H1 (cell line): ENCODE measurements around the gene PLPP2. TPM values are rescaled to one million over a fixed set of nuclear protein-coding genes. Genes with fewer than 3 reads are reported as not detected.

Experiments used
- CTCF ChIA-PET: fragments of 300-600 bp; sonication (Branson Sonifier 250); formaldehyde crosslinking; loops from one replicate; lab custom pipeline; 2021; ENCODE audit not compliant: partially characterized antibody; lab: Charles Lee
- POLR2A ChIA-PET: fragments of 300-600 bp; sonication (Branson Sonifier 250); formaldehyde crosslinking; loops from one replicate; lab custom pipeline; 2021; ENCODE audit warnings: inconsistent platforms; ENCODE audit not compliant: partially characterized antibody; lab: Charles Lee
- DNase-seq, 2 experiments: peaks; one replicate each; pipeline versions ENCODE4 v3.0.0 to v3.0.0-alpha.2; 2010 to 2022; ENCODE audit warnings: low spot score in 2 of 2, low read depth in 1 of 2, mixed read lengths in 1 of 2
- FAIRE-seq: peaks from 2 replicates; lab custom pipeline; 2011; peaks lifted over from hg19 to GRCh38; lab: Jason Lieb, UNC
- H2AFZ ChIP-seq: 2 replicates; pipeline ENCODE4 v1.8.1; 2012; ENCODE audit warnings: low read length, inconsistent platforms
- H2AK5ac ChIP-seq: 2 replicates; pipeline ENCODE4 v1.6.1; 2013; ENCODE audit warnings: low read depth, low read length
- H2BK120ac ChIP-seq: replicated peaks from 2 replicates; pipeline ENCODE3; 2013; ENCODE audit warnings: low read depth, low read length, inconsistent platforms
- H2BK12ac ChIP-seq: 2 replicates; pipeline ENCODE4 v1.6.1; 2013; ENCODE audit warnings: low read depth, low read length
- H2BK15ac ChIP-seq: 2 replicates; pipeline ENCODE4 v1.6.1; 2013; ENCODE audit warnings: low read length
- H2BK20ac ChIP-seq: 2 replicates; pipeline ENCODE4 v1.6.1; 2013; ENCODE audit warnings: low read length
- H2BK5ac ChIP-seq: 2 replicates; pipeline ENCODE4 v1.6.1; 2013; ENCODE audit warnings: low read depth, low read length
- H3K14ac ChIP-seq: 2 replicates; pipeline ENCODE4 v1.6.1; 2013; ENCODE audit warnings: inconsistent platforms; ENCODE audit not compliant: insufficient read length
- H3K18ac ChIP-seq: 2 replicates; pipeline ENCODE4 v1.6.1; 2013; ENCODE audit warnings: low read length; ENCODE audit errors: extremely low read depth
- H3K23ac ChIP-seq: 2 replicates; pipeline ENCODE4 v1.6.1; 2013; ENCODE audit warnings: inconsistent platforms; ENCODE audit not compliant: insufficient read length
- H3K23me2 ChIP-seq: 2 replicates; pipeline ENCODE4 v1.6.1; 2013; ENCODE audit warnings: low read depth, low read length
- H3K27ac ChIP-seq: 2 replicates; pipeline ENCODE4 v1.6.1; 2011; ENCODE audit warnings: low read depth, low read length, inconsistent platforms
- H3K27me3 ChIP-seq, 4 experiments: replicated peaks in 1 of 4; 1 replicate in 1 of 4; 2 replicates in 3 of 4; pipeline versions ENCODE4 v1.6.1 to v1.8.1; 2011 to 2013; ENCODE audit warnings: low read length in 3 of 4, mild to moderate bottlenecking in 3 of 4, inconsistent platforms in 2 of 4, mixed read lengths in 2 of 4, moderate library complexity in 1 of 4; ENCODE audit not compliant: control insufficient read depth in 3 of 4, insufficient read depth in 3 of 4; ENCODE audit errors: extremely low read depth in 1 of 4
- H3K36me3 ChIP-seq, 4 experiments: 2 replicates each; pipeline versions ENCODE4 v1.6.1 to v1.8.1; 2011 to 2013; ENCODE audit warnings: mild to moderate bottlenecking in 4 of 4, low read length in 3 of 4, moderate library complexity in 2 of 4, control low read depth in 1 of 4, inconsistent platforms in 1 of 4; ENCODE audit not compliant: insufficient read depth in 4 of 4, control insufficient read depth in 2 of 4
- H3K4ac ChIP-seq: replicated peaks from 2 replicates; pipeline ENCODE3; 2013; ENCODE audit warnings: low read length, low read depth, mixed read lengths, inconsistent platforms; ENCODE audit not compliant: insufficient read length
- H3K4me1 ChIP-seq, 4 experiments: replicated peaks in 1 of 4; 1 replicate in 1 of 4; 2 replicates in 3 of 4; pipeline versions ENCODE4 v1.6.1 to v1.8.1; 2011 to 2013; ENCODE audit warnings: low read length in 3 of 4, inconsistent platforms in 2 of 4, mixed read lengths in 1 of 4; ENCODE audit not compliant: insufficient read depth in 4 of 4, control insufficient read depth in 3 of 4
- H3K4me2 ChIP-seq, 2 experiments: 2 replicates each; pipeline versions ENCODE4 v1.6.1 to v1.8.1; 2011 to 2013; ENCODE audit warnings: low read depth in 2 of 2, low read length in 2 of 2, control low read depth in 1 of 2, inconsistent platforms in 1 of 2, mild to moderate bottlenecking in 1 of 2; ENCODE audit not compliant: insufficient read depth in 1 of 2
- H3K4me3 ChIP-seq, 4 experiments: fragments of 200-600, 300-600 bp in 1 of 4; sonication (generic), shearing (Covaris generic), sonication (Bioruptor Twin) in 1 of 4; 2 replicates each; pipeline versions ENCODE4 v1.5.1 to v1.8.1; 2011 to 2016; ENCODE audit warnings: low read length in 4 of 4, low read depth in 3 of 4, control low read depth in 2 of 4, inconsistent platforms in 2 of 4, mild to moderate bottlenecking in 2 of 4, mixed read lengths in 1 of 4, moderate library complexity in 1 of 4; ENCODE audit not compliant: insufficient read depth in 2 of 4; ENCODE audit errors: extremely low read depth in 1 of 4
- H3K56ac ChIP-seq: replicated peaks from 2 replicates; pipeline ENCODE3; 2013; ENCODE audit warnings: low read depth, mild to moderate bottlenecking, mixed read lengths, low read length, inconsistent platforms; ENCODE audit not compliant: insufficient read length
- H3K79me1 ChIP-seq: 2 replicates; pipeline ENCODE4 v1.6.1; 2013; ENCODE audit warnings: low read depth, low read length, control low read depth
- H3K79me2 ChIP-seq, 2 experiments: 2 replicates each; pipeline versions ENCODE4 v1.6.1 to v1.8.1; 2012 to 2013; ENCODE audit warnings: low read length in 2 of 2, mild to moderate bottlenecking in 2 of 2, inconsistent platforms in 1 of 2; ENCODE audit not compliant: insufficient read depth in 2 of 2, control insufficient read depth in 1 of 2
- H3K9ac ChIP-seq, 4 experiments: replicated peaks in 1 of 4; 1 replicate in 1 of 4; 2 replicates in 3 of 4; pipeline versions ENCODE4 v1.6.1 to v1.8.1; 2011 to 2013; ENCODE audit warnings: low read depth in 3 of 4, low read length in 3 of 4, control low read depth in 2 of 4, mild to moderate bottlenecking in 2 of 4, moderate library complexity in 2 of 4, inconsistent platforms in 1 of 4; ENCODE audit errors: extremely low read depth in 1 of 4
- H3K9me3 ChIP-seq, 2 experiments: 2 replicates each; pipeline versions ENCODE4 v1.6.1 to v1.8.1; 2012 to 2013; ENCODE audit warnings: mild to moderate bottlenecking in 2 of 2, moderate library complexity in 2 of 2, control low read depth in 1 of 2, inconsistent platforms in 1 of 2, low read depth in 1 of 2, low read length in 1 of 2, mixed read lengths in 1 of 2; ENCODE audit not compliant: insufficient read depth in 2 of 2
- H4K20me1 ChIP-seq, 2 experiments: replicated peaks in 1 of 2; 2 replicates each; pipeline versions ENCODE3 to v1.8.1; 2011 to 2013; ENCODE audit warnings: inconsistent platforms in 2 of 2, low read length in 2 of 2, mild to moderate bottlenecking in 1 of 2; ENCODE audit not compliant: insufficient read depth in 2 of 2, control insufficient read depth in 1 of 2
- H4K5ac ChIP-seq: 2 replicates; pipeline ENCODE4 v1.6.1; 2013; ENCODE audit warnings: low read length, low read depth, mixed read lengths, inconsistent platforms; ENCODE audit not compliant: insufficient read length
- H4K8ac ChIP-seq: 2 replicates; pipeline ENCODE4 v1.8.0; 2013; ENCODE audit warnings: mild to moderate bottlenecking, moderate library complexity, low read length, inconsistent platforms; ENCODE audit not compliant: insufficient read depth; ENCODE audit errors: extremely low read depth
- H4K91ac ChIP-seq: replicated peaks from 2 replicates; pipeline ENCODE3; 2013; ENCODE audit warnings: low read length, mixed read lengths, inconsistent platforms; ENCODE audit not compliant: insufficient read length
- CBX5 ChIP-seq: fragments of 300-800, 300-1000 bp; sonication (generic); IDR thresholded peaks from 2 replicates; pipeline ENCODE4 v1.7.1; 2016; ENCODE audit warnings: antibody characterized with exemption, low read length, low read depth
- CHD2 ChIP-seq: IDR thresholded peaks from 2 replicates; pipeline ENCODE4 v1.6.1; 2012; ENCODE audit warnings: low read length, improper control_type of control experiment
- CREB1 ChIP-seq: IDR thresholded peaks from 2 replicates; pipeline ENCODE4 v1.6.1; 2012; ENCODE audit warnings: inconsistent platforms
- MAFK ChIP-seq: IDR thresholded peaks from 2 replicates; pipeline ENCODE4 v1.6.1; 2012; ENCODE audit warnings: low read depth, mild to moderate bottlenecking, improper control_type of control experiment, low read length
- MAX ChIP-seq: IDR thresholded peaks from 2 replicates; pipeline ENCODE4 v1.6.1; 2012; ENCODE audit warnings: inconsistent platforms
- NANOG ChIP-seq: IDR thresholded peaks from 2 replicates; pipeline ENCODE4 v1.6.1; 2011; ENCODE audit warnings: low read length, low read depth, mild to moderate bottlenecking, inconsistent platforms; ENCODE audit not compliant: insufficient read depth, poor library complexity, severe bottlenecking
- PHF8 ChIP-seq: fragments of 200-600 bp; sonication (generic); conservative IDR thresholded peaks from 2 replicates; pipeline ENCODE4 v1.7.1; 2012; ENCODE audit warnings: low read depth, mild to moderate bottlenecking, inconsistent platforms, low read length, moderate library complexity
- POU5F1 ChIP-seq: IDR thresholded peaks from 2 replicates; pipeline ENCODE4 v1.6.1; 2011; ENCODE audit warnings: low read depth, mild to moderate bottlenecking, low read length, moderate library complexity
- RNF2 ChIP-seq: fragments of 200-900, 300-1000 bp; sonication (generic); IDR thresholded peaks from 2 replicates; pipeline ENCODE4 v1.7.1; 2016; ENCODE audit warnings: borderline replicate concordance, low read depth, mild to moderate bottlenecking, antibody characterized with exemption, low read length; ENCODE audit not compliant: poor library complexity, severe bottlenecking; ENCODE audit errors: missing control alignments
- SIN3A ChIP-seq, 2 experiments: IDR thresholded peaks in 1 of 2; conservative IDR thresholded peaks in 1 of 2; 2 replicates each; pipeline ENCODE4 v1.6.1; 2011 to 2012; ENCODE audit warnings: low read length in 2 of 2, improper control_type of control experiment in 1 of 2, low read depth in 1 of 2, mild to moderate bottlenecking in 1 of 2
- TAF1 ChIP-seq: IDR thresholded peaks from 2 replicates; pipeline ENCODE4 v1.6.1; 2011; ENCODE audit warnings: mild to moderate bottlenecking, low read depth, low read length
- TEAD4 ChIP-seq: IDR thresholded peaks from 2 replicates; pipeline ENCODE4 v1.6.1; 2012; ENCODE audit warnings: low read depth, low read length, inconsistent platforms, mixed read lengths
- WGBS, 2 experiments: shearing (Covaris generic) in 1 of 2; methylation state at CpG; one replicate each; pipeline versions ENCODE4 v1.1.6 to v1.1.7; 2013 to 2015; ENCODE audit warnings: low lambda C conversion rate in 2 of 2, mixed read lengths in 2 of 2, inconsistent platforms in 1 of 2, low coverage in 1 of 2, missing lambda C conversion rate in 1 of 2; ENCODE audit not compliant: insufficient replicate concordance in 2 of 2, insufficient coverage in 1 of 2, insufficient read length in 1 of 2; ENCODE audit errors: extremely low coverage in 1 of 2, missing lambda C conversion rate in 1 of 2; 5-methylcytosine and 5-hydroxymethylcytosine counted together
- polyA plus RNA-seq, 7 experiments: library from polyadenylated mRNA; depleted of rRNA in 3 of 7; stranded (reverse) in 5 of 7; unstranded in 2 of 7; fragments of >200 nt in 5 of 7; fragments of 200-250 nt in 2 of 7; gene quantifications; 1 replicate in 5 of 7; 2 replicates in 1 of 7; 4 replicates in 1 of 7; pipeline versions ENCODE4 v1.2.1 to v1.2.3, GENCODE V29; 2011 to 2013; ENCODE audit warnings: missing spikeins in 2 of 7, mixed read lengths in 2 of 7
- total RNA-seq: library from RNA; stranded (reverse); fragmentation: NEBNext Ultra II Directional; extraction: Animal tissue kit (Norgen Biotek cat#: 25700); gene quantifications from 2 replicates; pipeline ENCODE4 v1.2.1, GENCODE V29; 2021

Gene PLPP2
- total and polyA plus RNA-seq, 2 of the 8 experiments (the other 6 are each of a cell fraction or from before 2014, with no cell fraction given), result 101 to 195 TPM

GRCh38 chr19:277581-278165 is 13.5 kb downstream of the PLPP2 start:
- Histone ChIP-seq H2BK20ac (no peak overlapping the region), H3K27ac (no peak overlapping the region), H3K56ac (no peak overlapping the region), H3K79me2 (no peaks in the 10 kb centered on the region), H2AK5ac (no peak overlapping the region), H3K9me3 (no peaks in the 10 kb centered on the region), H3K23ac (no peak overlapping the region), H3K4me3 (no peak overlapping the region), H4K5ac (no peak overlapping the region), H2BK120ac (no peak overlapping the region), H4K20me1 (peaks cover 0 to 7% of the 10 kb centered on the region in 2 experiments), H2BK5ac (peak overlapping the region; percentile 78; the same call in 1 of the 2 replicates), H3K4ac (no peak overlapping the region), H3K36me3 (peaks cover 0 to 28% (median 9%) of the 10 kb centered on the region in 4 experiments; a peak in 6 of 8 replicates), H4K91ac (no peak overlapping the region), H2AFZ (no peak overlapping the region), H2BK12ac (no peak overlapping the region), H3K4me1 (peaks cover 0 to 9% (median 3%) of the 10 kb centered on the region in 4 experiments; a peak in 4 of 7 replicates), H3K14ac (no peak overlapping the region), H3K4me2 (no peak overlapping the region), H4K8ac (no peak overlapping the region), H2BK15ac (no peak overlapping the region), H3K23me2 (no peaks in the 10 kb centered on the region), H3K18ac (no peak overlapping the region), H3K9ac (no peak overlapping the region), H3K27me3 (no peaks in the 10 kb centered on the region), H3K79me1 (no peaks in the 10 kb centered on the region)
- FAIRE-seq (peak; percentile 52), DNase-seq (peak in 1 of 2 experiments; percentile 60)
- WGBS, 2 experiments, result 71% methylated on average over 21 of the region's 21 CpGs; no CpG with 5 or more reads in 1 of the 2 experiments
- ChIA-PET POLR2A (interaction anchor here (1.8 to 9.9 kb wide), 3 partner anchors 10 to 15 kb away, joined by 8 to 88 read pairs (median 22); no protein-coding TSS in a partner anchor), CTCF (interaction anchor here (1.1 to 3.1 kb wide), 4 partner anchors 8 to 18 kb away, joined by 3 to 18 read pairs (median 6); no protein-coding TSS in a partner anchor)
- TF ChIP-seq CREB1 (0 out of 2 replicates have a peak, but pooled peaks have one; percentile 10), POU5F1 (no peak), TEAD4 (0 out of 2 replicates have a peak, but pooled peaks have one; percentile 34), CBX5 (no peak), SIN3A (conservative IDR thresholded peaks at IDR 0.05 in 1 of 2, IDR thresholded peaks at IDR 0.05 in 1 of 2; ENCODE audit: low read depth in 1 of 2, low read length in 2 of 2) (peak; percentile 62 to 87; a peak in 3 of 4 replicates), NANOG (no peak), TAF1 (no peak), MAFK (no peak), RNF2 (no peak), MAX (peak; percentile 59), CHD2 (peak; percentile 42; the same call in 1 of the 2 replicates), PHF8 (no peak)
